H1 (cell line): ENCODE data around the gene ZNF592. TPM values are rescaled to one million over a fixed set of nuclear protein-coding genes. Genes with fewer than 3 reads are reported as not detected.

ENCODE experiments used
- CTCF ChIA-PET: fragments of 300-600 bp; sonication (Branson Sonifier 250); formaldehyde crosslinking; loops from one replicate; lab custom pipeline; 2021; ENCODE audit not compliant: partially characterized antibody; lab: Charles Lee
- POLR2A ChIA-PET: fragments of 300-600 bp; sonication (Branson Sonifier 250); formaldehyde crosslinking; loops from one replicate; lab custom pipeline; 2021; ENCODE audit warnings: inconsistent platforms; ENCODE audit not compliant: partially characterized antibody; lab: Charles Lee
- DNase-seq, 2 experiments: peaks; one replicate each; pipeline versions ENCODE4 v3.0.0 to v3.0.0-alpha.2; 2010 to 2022; ENCODE audit warnings: low spot score in 2 of 2, low read depth in 1 of 2, mixed read lengths in 1 of 2
- FAIRE-seq: peaks from 2 replicates; lab custom pipeline; 2011; peaks lifted over from hg19 to GRCh38; lab: Jason Lieb, UNC
- H2AFZ ChIP-seq: 2 replicates; pipeline ENCODE4 v1.8.1; 2012; ENCODE audit warnings: low read length, inconsistent platforms
- H2AK5ac ChIP-seq: 2 replicates; pipeline ENCODE4 v1.6.1; 2013; ENCODE audit warnings: low read depth, low read length
- H2BK120ac ChIP-seq: replicated peaks from 2 replicates; pipeline ENCODE3; 2013; ENCODE audit warnings: low read depth, low read length, inconsistent platforms
- H2BK12ac ChIP-seq: 2 replicates; pipeline ENCODE4 v1.6.1; 2013; ENCODE audit warnings: low read depth, low read length
- H2BK15ac ChIP-seq: 2 replicates; pipeline ENCODE4 v1.6.1; 2013; ENCODE audit warnings: low read length
- H2BK20ac ChIP-seq: 2 replicates; pipeline ENCODE4 v1.6.1; 2013; ENCODE audit warnings: low read length
- H2BK5ac ChIP-seq: 2 replicates; pipeline ENCODE4 v1.6.1; 2013; ENCODE audit warnings: low read depth, low read length
- H3K14ac ChIP-seq: 2 replicates; pipeline ENCODE4 v1.6.1; 2013; ENCODE audit warnings: inconsistent platforms; ENCODE audit not compliant: insufficient read length
- H3K18ac ChIP-seq: 2 replicates; pipeline ENCODE4 v1.6.1; 2013; ENCODE audit warnings: low read length; ENCODE audit errors: extremely low read depth
- H3K23ac ChIP-seq: 2 replicates; pipeline ENCODE4 v1.6.1; 2013; ENCODE audit warnings: inconsistent platforms; ENCODE audit not compliant: insufficient read length
- H3K23me2 ChIP-seq: 2 replicates; pipeline ENCODE4 v1.6.1; 2013; ENCODE audit warnings: low read depth, low read length
- H3K27ac ChIP-seq: 2 replicates; pipeline ENCODE4 v1.6.1; 2011; ENCODE audit warnings: low read depth, low read length, inconsistent platforms
- H3K27me3 ChIP-seq, 4 experiments: replicated peaks in 1 of 4; 1 replicate in 1 of 4; 2 replicates in 3 of 4; pipeline versions ENCODE4 v1.6.1 to v1.8.1; 2011 to 2013; ENCODE audit warnings: low read length in 3 of 4, mild to moderate bottlenecking in 3 of 4, inconsistent platforms in 2 of 4, mixed read lengths in 2 of 4, moderate library complexity in 1 of 4; ENCODE audit not compliant: control insufficient read depth in 3 of 4, insufficient read depth in 3 of 4; ENCODE audit errors: extremely low read depth in 1 of 4
- H3K36me3 ChIP-seq, 4 experiments: 2 replicates each; pipeline versions ENCODE4 v1.6.1 to v1.8.1; 2011 to 2013; ENCODE audit warnings: mild to moderate bottlenecking in 4 of 4, low read length in 3 of 4, moderate library complexity in 2 of 4, control low read depth in 1 of 4, inconsistent platforms in 1 of 4; ENCODE audit not compliant: insufficient read depth in 4 of 4, control insufficient read depth in 2 of 4
- H3K4ac ChIP-seq: replicated peaks from 2 replicates; pipeline ENCODE3; 2013; ENCODE audit warnings: low read length, low read depth, mixed read lengths, inconsistent platforms; ENCODE audit not compliant: insufficient read length
- H3K4me1 ChIP-seq, 4 experiments: replicated peaks in 1 of 4; 1 replicate in 1 of 4; 2 replicates in 3 of 4; pipeline versions ENCODE4 v1.6.1 to v1.8.1; 2011 to 2013; ENCODE audit warnings: low read length in 3 of 4, inconsistent platforms in 2 of 4, mixed read lengths in 1 of 4; ENCODE audit not compliant: insufficient read depth in 4 of 4, control insufficient read depth in 3 of 4
- H3K4me2 ChIP-seq, 2 experiments: 2 replicates each; pipeline versions ENCODE4 v1.6.1 to v1.8.1; 2011 to 2013; ENCODE audit warnings: low read depth in 2 of 2, low read length in 2 of 2, control low read depth in 1 of 2, inconsistent platforms in 1 of 2, mild to moderate bottlenecking in 1 of 2; ENCODE audit not compliant: insufficient read depth in 1 of 2
- H3K4me3 ChIP-seq, 4 experiments: fragments of 200-600, 300-600 bp in 1 of 4; sonication (generic), shearing (Covaris generic), sonication (Bioruptor Twin) in 1 of 4; 2 replicates each; pipeline versions ENCODE4 v1.5.1 to v1.8.1; 2011 to 2016; ENCODE audit warnings: low read length in 4 of 4, low read depth in 3 of 4, control low read depth in 2 of 4, inconsistent platforms in 2 of 4, mild to moderate bottlenecking in 2 of 4, mixed read lengths in 1 of 4, moderate library complexity in 1 of 4; ENCODE audit not compliant: insufficient read depth in 2 of 4; ENCODE audit errors: extremely low read depth in 1 of 4
- H3K56ac ChIP-seq: replicated peaks from 2 replicates; pipeline ENCODE3; 2013; ENCODE audit warnings: low read depth, mild to moderate bottlenecking, mixed read lengths, low read length, inconsistent platforms; ENCODE audit not compliant: insufficient read length
- H3K79me1 ChIP-seq: 2 replicates; pipeline ENCODE4 v1.6.1; 2013; ENCODE audit warnings: low read depth, low read length, control low read depth
- H3K79me2 ChIP-seq, 2 experiments: 2 replicates each; pipeline versions ENCODE4 v1.6.1 to v1.8.1; 2012 to 2013; ENCODE audit warnings: low read length in 2 of 2, mild to moderate bottlenecking in 2 of 2, inconsistent platforms in 1 of 2; ENCODE audit not compliant: insufficient read depth in 2 of 2, control insufficient read depth in 1 of 2
- H3K9ac ChIP-seq, 4 experiments: replicated peaks in 1 of 4; 1 replicate in 1 of 4; 2 replicates in 3 of 4; pipeline versions ENCODE4 v1.6.1 to v1.8.1; 2011 to 2013; ENCODE audit warnings: low read depth in 3 of 4, low read length in 3 of 4, control low read depth in 2 of 4, mild to moderate bottlenecking in 2 of 4, moderate library complexity in 2 of 4, inconsistent platforms in 1 of 4; ENCODE audit errors: extremely low read depth in 1 of 4
- H3K9me3 ChIP-seq, 2 experiments: 2 replicates each; pipeline versions ENCODE4 v1.6.1 to v1.8.1; 2012 to 2013; ENCODE audit warnings: mild to moderate bottlenecking in 2 of 2, moderate library complexity in 2 of 2, control low read depth in 1 of 2, inconsistent platforms in 1 of 2, low read depth in 1 of 2, low read length in 1 of 2, mixed read lengths in 1 of 2; ENCODE audit not compliant: insufficient read depth in 2 of 2
- H4K20me1 ChIP-seq, 2 experiments: replicated peaks in 1 of 2; 2 replicates each; pipeline versions ENCODE3 to v1.8.1; 2011 to 2013; ENCODE audit warnings: inconsistent platforms in 2 of 2, low read length in 2 of 2, mild to moderate bottlenecking in 1 of 2; ENCODE audit not compliant: insufficient read depth in 2 of 2, control insufficient read depth in 1 of 2
- H4K5ac ChIP-seq: 2 replicates; pipeline ENCODE4 v1.6.1; 2013; ENCODE audit warnings: low read length, low read depth, mixed read lengths, inconsistent platforms; ENCODE audit not compliant: insufficient read length
- H4K8ac ChIP-seq: 2 replicates; pipeline ENCODE4 v1.8.0; 2013; ENCODE audit warnings: mild to moderate bottlenecking, moderate library complexity, low read length, inconsistent platforms; ENCODE audit not compliant: insufficient read depth; ENCODE audit errors: extremely low read depth
- H4K91ac ChIP-seq: replicated peaks from 2 replicates; pipeline ENCODE3; 2013; ENCODE audit warnings: low read length, mixed read lengths, inconsistent platforms; ENCODE audit not compliant: insufficient read length
- BACH1 ChIP-seq: IDR thresholded peaks from 2 replicates; pipeline ENCODE4 v1.6.1; 2012; ENCODE audit warnings: low read length, improper control_type of control experiment
- HDAC6 ChIP-seq: IDR thresholded peaks from one replicate; pipeline ENCODE4 v1.7.1; 2012; ENCODE audit warnings: low read depth, mild to moderate bottlenecking, inconsistent platforms, low read length, moderate library complexity
- TAF7 ChIP-seq: optimal IDR thresholded peaks from 2 replicates; pipeline ENCODE3; 2011; ENCODE audit warnings: low read depth, mild to moderate bottlenecking, inconsistent platforms, low read length, moderate library complexity, borderline replicate concordance
- polyA plus RNA-seq, 7 experiments: library from polyadenylated mRNA; depleted of rRNA in 3 of 7; stranded (reverse) in 5 of 7; unstranded in 2 of 7; fragments of >200 nt in 5 of 7; fragments of 200-250 nt in 2 of 7; gene quantifications; 1 replicate in 5 of 7; 2 replicates in 1 of 7; 4 replicates in 1 of 7; pipeline versions ENCODE4 v1.2.1 to v1.2.3, GENCODE V29; 2011 to 2013; ENCODE audit warnings: missing spikeins in 2 of 7, mixed read lengths in 2 of 7
- total RNA-seq: library from RNA; stranded (reverse); fragmentation: NEBNext Ultra II Directional; extraction: Animal tissue kit (Norgen Biotek cat#: 25700); gene quantifications from 2 replicates; pipeline ENCODE4 v1.2.1, GENCODE V29; 2021

ZNF592 gene
- total and polyA plus RNA-seq, 2 of the 8 experiments (the other 6 are each of a cell fraction or from before 2014, with no cell fraction given) = 14.2 to 33.0 TPM

DNA sequence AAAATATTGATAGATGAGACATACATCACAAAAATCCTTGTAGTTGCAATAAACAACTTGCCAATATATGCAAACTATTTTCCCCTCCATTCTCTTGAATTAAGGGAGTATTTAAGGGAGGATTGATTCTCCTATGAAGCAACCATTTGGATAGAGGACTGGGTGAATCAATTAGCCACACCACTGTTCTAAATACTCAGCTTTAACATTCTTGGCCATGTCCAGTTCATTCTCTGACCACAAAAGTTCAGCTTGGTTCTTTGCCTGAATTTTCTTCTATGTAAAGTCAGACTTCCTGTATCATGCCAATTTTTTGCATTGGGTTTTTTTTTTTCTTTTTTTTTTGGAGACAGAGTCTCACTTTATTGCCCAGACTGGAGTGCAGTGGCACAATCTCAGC, 16.6 kb upstream of the ZNF592 start:
- H2AK5ac ChIP-seq = no peak overlapping the region
- H3K56ac ChIP-seq = no peak overlapping the region
- H4K8ac ChIP-seq = no peak overlapping the region
- TF ChIP-seq HDAC6 (no peak), TAF7 (no peak), BACH1 (no peak)
- no peak overlapping the region for H3K14ac ChIP-seq
- H4K91ac ChIP-seq = no peak overlapping the region
- no peaks in the 10 kb centered on the region for H3K23me2 ChIP-seq
- H3K4me2 ChIP-seq = no peak overlapping the region
- no peak overlapping the region for H3K27ac ChIP-seq
- H2BK5ac ChIP-seq = no peak overlapping the region
- no peaks in the 10 kb centered on the region for H3K9me3 ChIP-seq
- no peaks in the 10 kb centered on the region for H4K20me1 ChIP-seq
- CTCF ChIA-PET = interaction anchor here (0.6 to 4.6 kb wide), 5 partner anchors 10 to 90 kb away, joined by 3 to 21 read pairs (median 5); no protein-coding TSS in a partner anchor
- H3K36me3 ChIP-seq = no peaks in the 10 kb centered on the region
- no peaks in the 10 kb centered on the region for H3K27me3 ChIP-seq
- H3K79me1 ChIP-seq = no peaks in the 10 kb centered on the region
- no peak overlapping the region for H2AFZ ChIP-seq
- no peak overlapping the region for H3K23ac ChIP-seq
- DNase-seq (no peak), FAIRE-seq (no peak)
- no peak overlapping the region for H3K18ac ChIP-seq
- no peak overlapping the region for H3K9ac ChIP-seq
- H2BK12ac ChIP-seq = no peak overlapping the region
- POLR2A ChIA-PET = interaction anchor here (0.6 to 3.2 kb wide), 4 partner anchors 10 to 159 kb away, joined by 3 to 16 read pairs (median 3); partner anchors contain the start of gene SEC11A
- H3K4ac ChIP-seq = no peak overlapping the region
- H4K5ac ChIP-seq = no peak overlapping the region
- no peaks in the 10 kb centered on the region for H3K79me2 ChIP-seq
- H2BK15ac ChIP-seq = no peak overlapping the region
- H2BK20ac ChIP-seq = no peak overlapping the region
- no peak overlapping the region for H2BK120ac ChIP-seq
- H3K4me1 ChIP-seq = peaks cover 5 to 11% (median 8%) of the 10 kb centered on the region in 4 experiments
- H3K4me3 ChIP-seq = no peak overlapping the region
